ENCODE measurements around the gene ACYP2.
"Not testable (repeated sequence)": the region's sequence is repeated elsewhere in the genome, so short reads cannot be mapped to it uniquely, and the experiment has no call there.

The ACYP2 gene

DNA sequence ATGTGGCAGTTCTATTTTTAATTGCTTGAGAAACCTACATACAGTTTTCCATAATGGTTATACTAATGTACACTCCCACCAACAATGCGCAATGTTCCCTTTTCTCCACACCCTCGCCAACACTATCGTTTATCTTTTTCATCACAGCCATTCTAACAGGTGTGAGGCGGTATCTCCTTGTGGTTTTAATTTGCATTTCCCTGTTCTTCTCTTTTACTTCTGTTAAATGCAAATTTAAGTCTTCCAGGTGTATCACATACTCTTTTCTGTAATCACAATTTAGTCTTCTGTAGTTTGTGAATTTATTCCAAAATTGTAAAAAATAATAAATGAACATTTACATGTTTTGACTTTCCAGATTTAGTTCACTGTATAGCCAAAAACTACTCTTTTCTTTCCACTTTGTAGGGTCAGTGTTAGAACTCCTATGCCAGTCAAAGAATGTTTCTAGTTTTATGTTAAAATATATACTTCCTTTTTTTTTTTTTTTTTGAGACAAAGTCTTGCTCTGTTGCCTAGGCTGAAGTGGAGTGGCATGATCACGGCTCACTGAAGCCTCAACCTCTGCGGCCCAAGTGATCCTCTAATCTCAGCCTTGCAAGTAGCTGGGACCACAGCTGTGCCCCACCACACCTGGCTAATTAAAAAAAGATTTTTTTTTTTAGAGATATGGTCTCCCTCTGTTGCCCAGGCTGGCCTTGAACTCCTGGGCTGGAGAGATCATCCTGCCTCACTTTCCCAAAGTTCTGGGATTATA, 15.4 kb upstream of the ACYP2 start:
- no peak for DNase-seq

DNA sequence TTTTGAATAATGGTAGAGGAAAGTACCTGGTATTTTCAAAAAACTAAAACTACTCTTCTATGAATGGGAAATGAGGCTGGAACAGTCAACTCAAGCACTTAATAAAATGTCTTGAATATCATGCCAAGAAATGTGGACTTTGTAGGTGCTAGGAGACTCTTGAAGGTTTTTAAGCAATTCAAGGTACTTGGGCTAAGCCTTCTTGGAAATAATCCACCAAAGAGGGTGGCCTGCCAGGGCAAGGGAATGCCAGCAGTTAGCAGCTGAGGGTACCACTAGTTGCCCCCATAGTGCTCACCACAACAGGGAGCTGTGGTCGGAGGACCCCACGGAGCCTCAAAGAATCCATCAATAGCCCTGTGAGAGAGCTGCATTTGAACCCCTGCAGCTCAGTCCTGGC, 14.6 kb upstream of the ACYP2 start:
- no peak for DNase-seq

DNA sequence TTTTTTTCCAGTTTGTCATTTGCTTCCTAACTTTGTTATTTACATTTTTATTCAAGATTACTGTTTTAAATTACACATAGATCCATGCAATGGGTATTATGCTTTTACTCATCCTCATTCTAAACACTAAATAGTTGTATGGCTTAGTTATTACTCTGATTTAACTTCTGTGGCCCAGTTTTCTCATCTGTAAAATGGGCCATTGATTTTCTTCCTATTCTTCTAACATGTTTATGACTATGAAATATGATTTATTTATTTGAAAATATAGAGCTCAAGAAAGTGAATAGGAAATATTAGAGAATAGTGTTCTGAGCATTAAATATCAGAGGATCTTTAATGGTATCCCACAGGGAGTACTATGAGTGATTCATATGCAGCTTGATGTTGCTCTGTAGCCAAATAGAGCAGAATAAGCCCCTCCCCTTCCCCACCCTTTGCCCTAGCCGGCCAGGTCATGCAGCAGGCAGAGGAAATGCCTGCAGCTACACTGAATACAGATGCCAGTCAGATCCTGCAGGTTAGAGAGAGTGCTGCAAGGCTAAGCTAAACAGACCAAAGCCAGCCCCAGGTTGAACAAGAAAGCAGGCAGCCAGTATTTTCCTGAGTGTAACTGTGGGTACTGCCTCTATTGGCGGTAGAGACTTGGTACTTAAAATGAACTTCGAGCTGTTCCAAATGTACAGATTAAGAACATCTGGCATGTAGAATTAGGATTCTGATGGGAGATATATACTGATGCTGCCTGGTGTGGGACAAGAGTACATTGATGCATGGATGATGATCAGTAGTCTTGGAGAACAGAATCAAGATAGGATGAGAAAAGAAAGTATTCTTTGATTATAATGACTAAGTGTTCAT, 11.7 kb upstream of the ACYP2 start:
- peak; percentile 60 for DNase-seq

DNA sequence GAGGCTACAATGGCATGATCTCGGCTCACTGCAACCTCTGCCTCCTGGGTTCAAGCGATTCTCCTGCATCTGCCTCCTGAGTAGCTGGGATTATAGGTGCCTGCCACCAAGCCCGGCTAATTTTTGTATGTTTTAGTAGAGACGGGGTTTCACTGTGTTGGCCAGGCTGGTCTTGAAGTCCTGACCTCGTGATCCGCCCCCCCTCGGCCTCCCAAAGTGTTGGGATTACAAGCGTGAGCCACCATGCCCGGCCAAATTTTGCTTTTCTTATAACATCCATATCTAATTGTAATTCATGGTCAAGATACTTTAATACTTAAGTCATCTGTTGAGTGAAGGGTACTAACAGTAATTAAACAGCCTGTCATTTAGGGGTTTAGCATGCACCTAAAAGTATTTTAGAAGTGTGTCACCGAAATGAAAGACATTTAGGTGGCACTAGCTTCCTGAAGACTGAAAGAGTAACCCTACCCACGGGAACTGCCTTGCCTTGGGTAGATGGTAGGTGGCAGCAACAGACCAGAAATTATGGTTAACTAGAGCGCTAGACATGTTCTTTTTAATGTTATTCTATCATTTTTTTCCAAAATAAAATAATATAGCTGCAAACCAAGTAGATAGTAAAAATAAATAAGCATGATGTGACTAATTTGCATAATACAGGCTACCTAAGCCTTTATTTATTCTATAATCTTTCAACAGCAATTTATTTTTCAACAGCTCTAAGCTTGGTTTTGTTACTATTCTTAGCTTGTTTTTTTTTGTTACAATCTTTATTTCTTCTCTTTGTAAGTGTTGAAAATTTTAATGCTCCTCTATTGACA, 8.6 kb upstream of the ACYP2 start:
- peak; percentile 54 for DNase-seq

DNA sequence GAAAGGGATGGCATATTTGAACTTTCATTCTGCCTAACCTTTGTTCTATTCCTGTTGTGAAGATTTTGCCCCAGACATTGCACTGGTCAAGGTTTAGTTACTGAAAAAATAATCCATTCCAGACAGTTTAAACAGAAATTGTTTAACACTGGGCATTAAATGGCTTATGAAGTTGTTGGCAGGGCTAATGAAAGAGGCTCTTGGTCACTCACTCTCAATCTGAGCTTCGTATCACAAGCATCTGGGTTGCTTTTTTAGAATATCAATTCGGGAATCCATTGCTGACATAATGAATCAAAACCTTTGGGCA, 8.0 kb upstream of the ACYP2 start:
- DNase-seq, result no peak

DNA sequence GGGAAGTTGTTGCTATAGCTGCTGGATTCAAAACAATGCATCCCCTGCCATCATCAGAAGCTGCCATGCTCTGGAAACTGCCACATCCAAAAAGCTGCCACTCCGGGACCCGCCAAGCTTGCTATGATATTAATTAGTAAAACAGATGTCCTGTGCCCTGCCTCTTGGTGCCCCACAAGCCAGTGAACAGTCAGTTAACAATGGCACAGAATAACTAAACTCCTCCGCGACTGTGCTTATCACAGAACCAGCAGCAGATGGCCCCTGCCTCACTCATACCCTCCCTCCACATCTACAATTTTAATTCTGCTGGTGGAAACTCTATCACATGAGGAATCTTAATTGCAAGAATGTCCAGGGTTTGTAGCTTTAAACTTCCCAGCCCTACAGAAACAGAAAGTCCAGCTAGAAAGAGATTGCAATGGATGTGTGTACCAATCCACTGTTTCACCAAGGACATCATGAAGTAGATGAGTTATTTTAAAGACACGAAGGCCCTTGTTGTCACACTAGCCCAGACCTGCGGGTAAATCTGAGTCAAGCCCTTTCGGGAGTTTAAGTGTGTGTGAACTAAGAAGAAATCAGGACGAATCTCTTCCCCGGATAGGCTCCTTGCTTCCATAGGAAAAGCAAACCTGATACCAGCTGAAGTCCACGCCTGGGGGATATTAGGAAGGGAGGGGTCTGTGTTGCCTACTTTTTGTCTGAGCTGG, 7.4 kb upstream of the ACYP2 start:
- no peak for DNase-seq

DNA sequence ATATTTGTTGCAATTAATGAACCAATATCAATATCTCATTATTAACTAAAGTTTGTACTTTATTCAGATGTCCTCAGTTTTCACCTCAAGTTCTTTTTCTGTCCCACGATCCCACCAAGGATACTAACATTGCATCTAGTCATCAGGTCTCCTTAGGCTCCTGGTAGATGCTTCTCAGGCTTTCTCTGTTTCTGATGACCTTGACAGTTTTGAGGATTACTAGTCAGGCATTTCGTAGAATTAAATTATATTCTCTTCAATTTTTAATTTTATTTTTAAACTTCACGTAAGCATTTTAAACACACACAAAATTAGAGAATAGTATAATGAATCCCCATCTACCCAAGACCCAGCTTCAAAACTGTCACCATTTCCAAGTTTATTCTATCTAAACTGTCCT, 5.6 kb upstream of the ACYP2 start:
- DNase-seq, result no peak

DNA sequence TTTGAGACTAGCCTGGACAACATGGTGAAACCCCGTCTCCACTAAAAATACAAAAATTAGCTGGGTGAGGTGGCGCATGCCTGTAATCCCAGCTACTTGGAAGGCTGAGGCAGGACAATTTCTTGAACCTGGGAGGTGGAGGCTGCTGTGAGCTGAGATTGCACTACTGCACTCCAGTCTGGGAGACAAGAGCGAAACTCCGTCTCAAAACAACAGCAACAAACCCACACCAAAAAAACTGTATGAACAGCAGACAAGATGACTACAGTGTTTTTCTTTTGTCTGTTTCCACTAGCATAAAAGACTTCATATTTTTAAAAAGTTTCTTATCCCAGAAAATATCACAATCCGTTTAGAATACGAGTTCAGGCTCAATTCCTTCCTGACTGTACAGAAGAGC, 936 bp upstream of the ACYP2 start:
- not testable (repeated sequence) for DNase-seq

DNA sequence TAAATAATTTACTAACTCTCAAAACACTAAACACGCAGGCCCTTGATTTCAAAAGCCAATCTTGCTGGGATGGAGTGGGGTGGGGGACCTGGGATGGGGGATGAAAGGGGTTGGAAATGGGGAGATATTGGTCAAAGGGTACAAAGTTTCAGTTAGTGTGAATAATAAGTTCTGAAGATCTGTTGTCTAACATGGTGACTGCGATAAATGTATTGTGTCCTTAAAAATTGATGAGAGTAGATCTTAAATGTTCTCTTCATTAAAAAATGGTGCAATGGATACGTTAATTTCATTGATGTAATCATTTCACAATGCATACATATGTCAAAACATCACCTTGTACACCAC, 505 bp upstream of the ACYP2 start:
- no peak for DNase-seq

DNA sequence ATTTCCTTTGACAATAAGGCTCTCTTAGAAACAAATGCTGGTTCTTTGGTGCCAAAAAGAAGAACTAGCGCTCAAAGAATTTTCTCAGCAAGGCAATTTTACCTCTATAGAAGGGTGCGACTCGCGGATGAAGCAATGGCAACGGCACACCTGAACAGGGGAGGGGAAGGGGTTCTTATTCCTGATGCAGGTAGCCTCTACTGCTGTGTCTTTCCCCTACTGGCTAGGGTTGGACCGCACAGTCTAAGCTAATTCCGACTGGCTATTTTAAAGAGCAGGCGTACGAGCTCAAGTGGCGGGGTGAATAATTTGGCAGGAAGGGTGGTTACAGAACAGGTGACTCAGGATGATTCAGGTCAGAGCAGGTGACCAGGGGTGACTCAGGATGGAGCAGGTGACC, 1.2 kb downstream of the ACYP2 start:
- DNase-seq, result not testable (repeated sequence)

DNA sequence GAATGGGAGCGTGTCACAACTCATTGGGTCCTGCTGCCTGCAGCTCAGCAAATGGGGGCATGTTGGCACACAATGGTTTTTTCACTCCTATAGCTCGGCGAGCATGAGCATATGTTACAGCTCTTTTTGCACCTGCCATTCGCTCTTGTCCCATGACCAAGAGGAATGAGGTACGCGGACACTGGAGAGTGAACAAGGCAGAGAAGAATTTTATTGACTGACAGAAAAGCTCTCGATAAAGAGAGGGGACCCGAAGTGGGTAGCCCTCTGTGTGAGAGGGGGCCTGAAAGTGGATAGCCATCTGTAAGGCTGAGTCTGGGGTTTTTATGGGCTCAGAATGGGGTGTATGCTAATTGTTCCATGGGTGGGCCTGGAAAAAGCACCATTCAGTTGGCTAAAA, 5.5 kb downstream of the ACYP2 start:
- no peak for DNase-seq

DNA sequence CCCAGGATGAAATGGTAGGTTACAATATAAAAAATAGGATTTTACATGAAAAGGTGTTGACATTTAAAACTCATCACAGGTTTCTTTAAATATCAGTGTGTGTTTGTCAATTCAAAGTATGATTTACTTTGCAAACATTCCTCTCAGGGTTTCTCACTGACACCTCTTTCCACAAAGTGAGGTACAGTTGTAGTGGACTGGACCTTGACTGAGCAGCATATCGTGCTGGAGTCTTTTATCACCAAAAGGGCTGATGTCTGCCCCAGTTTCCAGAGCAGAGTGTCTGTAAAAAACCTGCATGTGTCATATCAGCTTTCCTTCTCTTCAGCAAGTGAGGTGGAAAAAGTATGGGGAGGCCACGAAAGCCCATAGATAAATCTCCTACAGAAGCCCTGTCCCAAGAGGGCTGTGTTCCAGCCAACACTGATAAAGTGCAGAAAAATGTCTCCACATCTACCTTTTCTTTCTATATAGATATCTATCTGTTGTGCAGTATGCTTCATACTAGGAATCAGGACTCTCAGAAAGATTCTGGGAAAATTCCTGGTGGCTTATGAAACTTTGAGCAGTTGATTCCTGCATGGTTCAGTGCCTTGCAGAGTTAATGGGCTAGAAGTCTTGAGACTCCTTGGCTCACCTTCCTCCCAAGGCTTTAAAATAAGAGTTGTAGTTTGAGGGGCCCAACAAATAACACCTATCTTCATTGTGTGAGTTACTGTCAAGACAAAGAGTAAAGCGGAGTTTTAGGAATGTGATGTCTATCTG, 6.9 kb downstream of the ACYP2 start:
- no peak for DNase-seq

DNA sequence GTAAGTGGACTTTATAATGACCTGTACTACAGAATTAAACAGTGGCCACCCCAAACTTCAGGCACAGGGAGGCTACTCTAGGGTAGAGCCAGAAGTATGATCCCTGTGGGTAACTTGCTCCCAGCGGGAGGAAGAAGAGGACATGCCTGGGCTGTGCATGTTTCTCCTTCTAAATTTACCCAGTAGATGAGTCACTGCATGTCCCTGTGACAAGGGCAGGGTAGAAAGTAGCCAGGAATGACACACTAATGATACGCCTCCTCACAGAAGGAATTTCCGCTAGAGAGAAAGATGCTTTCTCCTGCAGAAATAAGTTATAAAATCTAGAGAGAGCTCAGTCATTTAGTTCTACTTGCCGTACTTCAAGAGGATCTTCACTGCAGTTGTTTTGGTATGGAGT, 7.5 kb downstream of the ACYP2 start:
- DNase-seq, result no peak

DNA sequence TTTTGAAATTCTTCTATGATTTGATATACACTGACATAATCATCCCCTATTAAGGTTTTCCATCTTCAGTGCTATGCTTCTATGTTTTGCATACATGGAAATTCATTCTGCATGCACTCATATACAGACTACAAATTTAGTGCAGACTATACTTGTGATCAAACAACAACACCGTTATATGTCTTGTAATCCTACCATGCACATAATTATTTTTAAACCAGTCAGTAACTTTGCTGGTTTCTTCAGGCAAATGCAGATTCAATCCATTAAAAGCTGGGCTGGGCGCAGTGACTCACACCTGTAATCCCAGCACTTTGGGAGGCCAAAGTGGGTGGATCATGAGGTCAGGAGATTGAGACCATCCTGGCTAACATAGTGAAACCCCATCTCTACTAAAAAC, 11.8 kb downstream of the ACYP2 start:
- not testable (repeated sequence) for DNase-seq

DNA sequence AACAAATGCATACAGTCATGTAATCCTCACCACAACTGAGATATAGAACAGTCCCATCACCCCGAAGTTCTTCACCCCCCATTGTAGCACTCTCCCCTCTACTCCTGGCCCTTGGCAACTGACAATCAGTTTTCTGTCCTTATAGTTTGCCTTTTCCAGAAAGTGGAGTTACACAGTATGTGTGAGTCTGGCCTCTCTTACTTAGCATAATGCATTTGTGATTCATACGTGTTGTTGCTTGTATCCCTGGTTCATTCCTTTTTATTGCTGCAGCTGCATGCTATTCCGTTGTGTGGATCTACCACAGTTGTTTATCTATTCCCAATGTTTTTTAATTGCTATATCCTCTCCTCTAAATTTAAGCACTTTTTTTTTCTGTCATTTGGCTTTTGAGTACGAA, 17.6 kb downstream of the ACYP2 start:
- DNase-seq, result no peak

DNA sequence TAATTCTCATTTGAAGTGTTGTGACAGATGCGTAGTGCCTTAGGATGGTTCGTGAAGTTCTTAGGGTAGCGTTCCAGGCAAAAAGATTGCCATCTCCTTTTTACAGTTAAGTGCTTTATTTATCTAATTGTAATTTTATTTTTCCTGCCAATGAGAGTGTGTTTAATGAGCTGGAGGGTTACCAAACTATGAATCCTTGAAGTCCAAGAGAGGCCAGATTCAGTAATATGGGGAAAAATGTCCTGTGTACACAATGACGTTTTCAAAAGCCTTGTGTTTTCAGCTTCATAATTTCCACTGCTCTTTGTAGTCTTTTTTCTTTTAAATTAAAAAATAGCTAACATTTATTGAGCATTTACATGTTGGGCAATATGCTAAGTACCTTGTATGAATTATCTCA, 23.8 kb downstream of the ACYP2 start:
- no peak for DNase-seq

DNA sequence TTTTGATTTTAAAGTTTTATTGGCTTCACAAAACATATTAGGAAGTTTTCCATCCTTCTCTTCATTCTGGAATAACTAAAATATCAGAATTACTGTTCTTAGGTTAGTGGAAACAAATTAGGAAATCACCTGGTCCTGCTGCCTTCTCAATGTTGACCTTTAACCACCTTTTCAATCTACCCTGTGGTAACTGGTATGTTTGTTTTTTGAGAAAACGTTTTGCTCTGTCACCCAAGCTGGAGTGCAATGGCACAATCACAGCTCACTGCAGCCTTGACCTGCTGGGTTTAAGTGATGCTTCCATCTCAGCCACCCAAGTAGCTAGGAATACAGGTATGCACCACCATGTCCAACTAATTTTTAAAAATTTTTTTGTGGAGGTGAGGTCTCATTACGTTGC, 28.4 kb downstream of the ACYP2 start:
- DNase-seq, result no peak

DNA sequence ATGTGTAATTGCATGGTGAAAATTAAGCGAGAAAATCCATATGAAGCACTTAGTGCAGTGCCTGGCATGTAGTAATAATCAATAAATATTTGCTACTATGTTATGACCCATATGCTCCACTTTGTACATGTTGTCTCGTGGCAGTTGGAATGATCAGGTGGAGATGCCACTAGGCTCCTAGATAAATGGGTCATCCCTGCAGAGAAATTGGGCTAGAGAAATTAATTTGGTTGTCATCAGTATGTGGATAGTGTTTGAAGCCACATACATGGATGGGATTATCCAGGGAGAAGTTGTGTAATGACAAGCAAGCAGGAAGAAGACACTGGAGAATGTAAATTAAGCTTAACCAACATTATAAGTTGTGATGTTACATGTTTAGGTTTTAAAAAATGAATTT, 33.0 kb downstream of the ACYP2 start:
- DNase-seq, result no peak

DNA sequence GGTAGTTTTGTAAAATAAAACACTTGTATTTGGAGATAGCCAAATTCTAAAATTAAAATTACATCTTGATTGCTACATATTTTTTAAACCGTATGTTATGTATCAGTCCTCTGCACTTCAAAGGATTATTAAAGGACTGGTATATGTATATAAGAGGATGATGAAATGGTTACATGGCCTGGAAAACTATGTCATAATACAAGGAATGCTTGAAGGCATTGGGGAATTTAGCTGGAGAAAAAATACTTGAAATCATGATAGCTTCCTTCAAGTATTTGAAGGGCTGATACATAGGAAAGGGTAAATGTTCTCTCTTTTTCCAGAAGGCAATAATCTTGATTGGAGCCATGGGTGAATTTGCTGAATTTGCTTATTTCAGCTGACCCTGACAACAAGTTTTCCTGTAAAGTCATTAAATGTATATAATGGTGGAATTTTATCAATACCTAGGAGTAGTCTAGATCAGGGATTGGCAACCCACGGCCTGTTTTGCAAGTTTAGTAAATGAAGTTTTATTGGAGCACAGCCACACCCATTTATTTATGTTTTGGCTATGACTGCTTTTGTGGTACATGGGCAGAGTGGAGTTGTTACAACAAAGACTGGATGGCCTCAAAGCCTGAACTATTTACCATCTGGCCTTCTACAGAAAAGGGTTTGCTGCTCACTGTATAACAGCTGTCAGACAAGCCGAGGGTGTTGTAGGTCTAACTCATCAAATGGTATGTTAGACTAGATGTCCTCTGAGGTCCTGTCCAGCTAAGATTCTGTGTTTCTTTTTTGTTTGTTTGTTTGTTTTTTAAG, 34.4 kb downstream of the ACYP2 start:
- DNase-seq, result no peak

DNA sequence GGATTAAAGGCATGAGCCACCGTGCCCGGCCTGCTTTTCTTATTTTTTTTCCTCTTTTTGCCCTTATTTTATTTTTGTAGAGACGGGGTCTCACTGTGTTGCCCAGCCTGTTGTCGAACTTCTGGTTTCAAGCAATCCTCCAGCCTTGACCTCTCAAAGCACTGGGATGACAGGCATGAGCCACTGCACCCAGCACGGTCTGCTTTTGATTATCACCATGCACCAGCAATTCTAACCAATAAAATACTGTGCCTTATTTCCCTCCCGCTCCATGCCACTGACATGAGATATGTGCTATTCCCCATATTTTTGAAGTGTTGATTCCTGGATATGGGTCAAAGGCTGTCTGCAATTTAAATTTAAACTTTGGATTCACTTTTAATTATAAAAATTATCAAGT, 42.9 kb downstream of the ACYP2 start:
- no peak for DNase-seq

DNA sequence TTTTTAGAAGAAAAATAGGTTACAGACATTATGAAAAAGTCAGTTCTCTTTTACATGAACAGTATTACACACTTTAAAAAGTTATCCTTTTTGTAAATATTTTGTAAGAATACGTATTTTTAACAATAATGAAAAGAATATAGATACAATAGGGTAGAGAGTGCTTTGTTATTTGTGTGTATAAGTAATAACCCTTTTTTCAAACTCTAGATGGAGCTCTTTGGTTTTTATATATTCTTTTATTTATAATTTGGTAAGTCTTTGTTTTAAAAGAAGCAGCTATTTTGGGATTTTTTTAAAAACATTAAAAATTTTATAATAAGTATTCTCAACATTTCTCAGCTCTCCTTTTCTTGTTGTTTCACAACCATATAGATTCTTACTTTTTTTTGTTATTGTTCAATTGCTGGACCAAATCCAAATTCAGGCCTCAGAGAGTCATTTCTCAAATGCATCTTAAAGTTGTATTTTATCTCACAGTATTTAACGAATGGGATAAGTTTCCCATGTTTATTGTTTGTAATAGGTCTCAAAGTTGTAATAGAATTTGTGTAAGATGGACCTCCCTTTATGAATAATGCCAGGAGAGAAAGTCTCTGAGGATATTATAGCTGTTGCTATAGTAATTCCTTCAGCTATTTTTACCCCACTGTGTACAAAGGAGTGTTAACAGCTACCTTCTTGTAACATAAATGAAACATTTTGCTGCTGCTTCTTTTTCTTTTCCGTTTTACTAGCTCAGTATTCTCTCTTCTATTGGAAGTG, 46.4 kb downstream of the ACYP2 start:
- no peak for DNase-seq
